ENCODE measurements around the gene COLEC11.
"Not testable (repeated sequence)": the region's sequence is repeated elsewhere in the genome, so short reads cannot be mapped to it uniquely, and the experiment has no call there.

COLEC11 gene

GRCh38 chr2:3594493-3595281 is at the start of gene COLEC11:
TSS of gene COLEC11 (plus strand) at chr2:3595112. CDS start at chr2:3604341, 9,229 bp downstream.
- no peak for DNase-seq

- no peak for DNase-seq
Observed at GRCh38 chr2:3545788-3546478, 49.0 kb upstream of the COLEC11 start.

DNA sequence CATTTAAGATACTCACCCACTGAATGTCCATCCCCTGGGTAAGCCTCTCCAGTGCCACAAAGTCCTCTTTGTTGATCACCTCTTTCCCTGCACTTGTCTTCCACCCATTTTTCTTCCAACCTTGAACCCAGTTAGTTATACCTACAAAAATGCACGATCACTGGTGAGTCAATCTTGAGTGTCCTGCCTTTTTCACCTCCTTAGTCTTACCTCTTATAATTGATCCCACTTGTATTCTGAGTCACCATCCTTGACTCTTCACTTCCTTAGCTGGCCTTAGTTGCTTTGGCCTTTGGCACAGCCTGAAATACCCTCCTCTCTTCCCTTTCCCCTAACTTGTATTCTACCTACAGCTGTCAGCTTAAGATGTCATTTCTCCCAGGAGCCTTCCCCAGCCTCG is 47.0 kb upstream of the COLEC11 start:
- DNase-seq: no peak

- DNase-seq: no peak
Observed at GRCh38 chr2:3553946-3554345, 41.0 kb upstream of the COLEC11 start.

- no peak for DNase-seq
Observed at GRCh38 chr2:3557639-3558204, 37.2 kb upstream of the COLEC11 start.

- DNase-seq: peak; percentile 99 to 100
Observed at GRCh38 chr2:3558205-3559014, 36.5 kb upstream of the COLEC11 start, which contains the start of gene RNASEH1. TSS of gene RNASEH1 (minus strand) at chr2:3558333. CDS start at chr2:3558260, 73 bp downstream.

- no peak for DNase-seq
Observed at GRCh38 chr2:3563521-3563976, 31.4 kb upstream of the COLEC11 start.

DNA sequence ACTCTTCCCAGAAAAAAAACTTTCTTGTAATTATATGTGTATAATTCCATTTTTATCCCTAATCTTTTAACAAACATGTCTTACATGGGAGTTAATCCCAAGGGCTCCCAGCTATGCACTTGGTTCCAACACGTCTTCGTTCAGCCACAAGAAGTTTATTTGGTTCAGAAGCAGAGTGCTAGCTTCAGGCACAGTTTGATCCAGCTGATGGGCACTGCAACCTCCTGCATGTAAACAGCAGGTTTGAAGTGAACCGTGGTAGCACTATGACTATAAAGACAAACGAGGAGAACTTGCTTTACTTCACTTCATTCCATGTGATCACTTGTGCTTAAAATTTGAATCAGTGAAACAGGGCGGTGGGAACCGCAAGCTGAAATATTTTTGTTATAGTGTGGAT is 29.8 kb upstream of the COLEC11 start:
- DNase-seq: no peak

GRCh38 chr2:3566806-3567205 is 28.1 kb upstream of the COLEC11 start:
- no peak for DNase-seq

DNA sequence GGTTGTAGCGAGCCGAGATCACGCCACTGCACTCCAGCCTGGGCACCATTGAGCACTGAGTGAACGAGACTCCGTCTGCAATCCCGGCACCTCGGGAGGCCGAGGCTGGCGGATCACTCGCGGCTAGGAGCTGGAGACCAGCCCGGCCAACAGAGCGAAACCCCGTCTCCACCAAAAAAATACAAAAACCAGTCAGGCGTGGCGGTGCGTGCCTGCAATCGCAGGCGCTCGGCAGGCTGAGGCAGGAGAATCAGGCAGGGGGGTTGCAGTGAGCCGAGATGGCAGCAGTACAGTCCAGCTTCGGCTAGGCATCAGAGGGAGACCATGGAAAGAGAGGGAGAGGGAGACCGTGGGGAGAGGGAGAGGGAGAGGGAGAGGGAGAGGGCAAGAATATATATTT is 25.3 kb upstream of the COLEC11 start:
- not testable (repeated sequence) for DNase-seq

- no peak for DNase-seq
Observed at GRCh38 chr2:3571284-3571683, 23.6 kb upstream of the COLEC11 start.

GRCh38 chr2:3572620-3573019 is 22.3 kb upstream of the COLEC11 start:
- no peak for DNase-seq

DNA sequence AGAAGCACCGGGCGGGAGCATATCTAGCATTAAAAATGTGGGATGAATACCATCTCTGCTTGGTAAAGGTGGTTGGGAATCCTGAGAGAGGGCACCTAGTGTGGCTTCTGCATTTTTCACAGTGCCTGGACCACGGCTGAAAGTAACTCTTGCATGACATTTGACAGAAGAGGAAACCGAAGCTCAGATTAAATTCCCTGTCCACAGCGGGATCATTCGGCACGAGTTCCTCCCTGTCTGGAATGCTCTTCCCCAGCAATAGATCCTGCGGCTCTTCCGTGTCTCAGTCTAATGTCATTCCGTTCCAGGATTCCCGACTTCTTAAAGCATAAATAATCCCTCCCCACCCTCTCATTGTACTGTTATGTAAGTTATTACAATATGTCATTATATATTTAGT is 20.8 kb upstream of the COLEC11 start:
- DNase-seq: no peak

DNA sequence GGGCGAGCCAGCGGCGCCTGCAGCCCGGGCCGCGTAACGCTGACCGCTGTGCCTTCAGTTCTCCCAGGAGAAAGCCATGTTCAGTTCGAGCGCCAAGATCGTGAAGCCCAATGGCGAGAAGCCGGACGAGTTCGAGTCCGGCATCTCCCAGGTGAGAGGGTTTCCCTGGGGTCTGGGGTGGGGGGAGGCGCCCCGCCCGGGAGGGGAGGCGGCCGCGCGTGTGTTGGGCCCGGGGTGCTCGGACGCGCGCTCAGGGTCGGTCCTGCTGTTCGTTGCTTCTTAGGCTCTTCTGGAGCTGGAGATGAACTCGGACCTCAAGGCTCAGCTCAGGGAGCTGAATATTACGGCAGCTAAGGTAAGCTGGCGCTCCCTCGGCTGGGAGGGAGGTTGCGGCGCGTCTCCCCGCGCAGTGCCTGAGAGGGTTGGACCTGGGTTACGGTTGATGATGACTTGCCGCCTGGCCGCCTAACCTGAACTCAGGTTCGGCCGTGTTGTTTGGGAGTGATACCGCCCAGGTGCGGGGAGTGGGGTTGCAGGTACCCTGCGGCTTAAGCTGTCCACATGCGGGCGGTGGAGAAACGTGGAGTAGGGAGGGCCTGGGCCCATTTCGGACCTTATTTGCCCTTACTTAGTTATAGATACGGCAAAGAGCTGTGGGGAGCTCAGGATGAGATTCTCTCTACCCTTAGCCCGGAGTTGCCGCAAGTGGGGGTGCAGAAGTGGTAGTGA is 19.2 kb upstream of the COLEC11 start:
- peak; percentile 39 to 46 for DNase-seq

- DNase-seq: not testable (repeated sequence)
Observed at GRCh38 chr2:3576263-3576630, 18.7 kb upstream of the COLEC11 start.

GRCh38 chr2:3578987-3579386 is 15.9 kb upstream of the COLEC11 start:
- no peak for DNase-seq

GRCh38 chr2:3580449-3580848 is 14.5 kb upstream of the COLEC11 start:
- no peak for DNase-seq

GRCh38 chr2:3581367-3582262 is 13.3 kb upstream of the COLEC11 start:
- DNase-seq: no peak

- DNase-seq: no peak
Observed at GRCh38 chr2:3584076-3584475, 10.8 kb upstream of the COLEC11 start.

DNA sequence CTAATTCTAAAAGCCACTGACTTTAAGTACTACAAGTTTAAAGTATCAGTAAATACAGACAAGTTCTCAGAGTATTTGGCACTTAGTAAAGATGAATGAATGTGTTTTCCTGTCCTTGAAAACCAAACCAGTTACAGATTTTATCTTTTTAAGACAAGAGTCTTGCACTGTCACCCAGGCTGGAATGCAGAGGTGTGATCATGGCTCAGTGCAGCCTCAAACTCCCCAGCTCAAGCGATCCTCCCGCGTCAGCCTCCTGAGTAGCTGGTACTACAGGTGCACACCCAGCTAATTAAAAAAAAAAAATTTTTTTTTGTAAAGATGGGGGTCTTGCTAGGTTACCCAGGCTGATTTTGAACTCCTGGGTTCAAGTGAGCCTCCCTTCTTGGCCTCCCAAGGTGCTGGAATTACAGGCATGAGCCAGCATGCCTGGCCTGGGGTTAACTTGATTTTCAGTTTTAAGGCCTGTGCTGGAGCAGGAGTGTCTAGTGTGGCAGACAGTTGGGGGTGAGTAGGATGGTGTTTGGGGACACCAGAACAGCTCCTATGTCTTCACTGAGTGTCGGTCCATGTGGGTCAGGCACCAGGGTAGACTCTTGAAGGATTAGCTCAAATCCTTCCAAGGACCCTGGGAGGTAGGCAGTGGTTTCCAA is 10.2 kb upstream of the COLEC11 start:
- no peak for DNase-seq
